SK-N-SH (cell line): ENCODE results near the gene MRGPRE. TPM values are rescaled to one million over a fixed set of nuclear protein-coding genes. Genes with fewer than 3 reads are reported as not detected.

Source experiments
- CTCF ChIA-PET: fragments of 300-600, 350-600 bp; formaldehyde crosslinking; extraction: SDS; loops from one replicate; lab custom pipeline; 2021; lab: Yijun Ruan, JAX
- POLR2A ChIA-PET: fragments of 350-600 bp; sonication (Branson Sonifier 250); formaldehyde crosslinking; extraction: SDS; loops from one replicate; lab custom pipeline; 2020; ENCODE audit warnings: antibody characterized with exemption, inconsistent platforms; lab: Yijun Ruan, JAX
- DNase-seq: peaks from one replicate; pipeline ENCODE4 v3.0.0; 2012
- H2AFZ ChIP-seq: fragments of 200-600 bp; sonication (generic); 2 replicates; pipeline ENCODE4 v1.8.1; 2016; ENCODE audit warnings: antibody characterized with exemption, mild to moderate bottlenecking, low read depth
- H3F3A ChIP-seq: fragments of 200-600 bp; sonication (generic); replicated peaks from 2 replicates; pipeline ENCODE3; 2016; ENCODE audit warnings: antibody characterized with exemption, mild to moderate bottlenecking; ENCODE audit not compliant: insufficient read depth
- H3K27ac ChIP-seq, 2 experiments: fragments of 200-500 bp in 1 of 2; fragments of 200-600 bp in 1 of 2; sonication (Bioruptor generic) in 1 of 2; sonication (generic), shearing (Covaris generic) in 1 of 2; 2 replicates each; pipeline versions ENCODE4 v1.5.1 to v1.6.1; 2014 to 2016; ENCODE audit warnings: low read depth in 2 of 2, inconsistent platforms in 1 of 2, low read length in 1 of 2, mild to moderate bottlenecking in 1 of 2, mixed read lengths in 1 of 2
- H3K27me3 ChIP-seq: fragments of 200-600 bp; sonication (generic), shearing (Covaris generic); 2 replicates; pipeline ENCODE4 v1.6.1; 2016; ENCODE audit warnings: mixed run types; ENCODE audit not compliant: insufficient read depth
- H3K36me3 ChIP-seq, 2 experiments: fragments of 200-500 bp in 1 of 2; fragments of 200-600 bp in 1 of 2; sonication (Bioruptor generic) in 1 of 2; sonication (generic) in 1 of 2; replicated peaks in 1 of 2; 2 replicates each; pipeline versions ENCODE3 to v1.5.1; 2014 to 2016; ENCODE audit warnings: low read length in 1 of 2, mild to moderate bottlenecking in 1 of 2; ENCODE audit not compliant: insufficient read depth in 2 of 2, control insufficient read depth in 1 of 2
- H3K4me1 ChIP-seq, 2 experiments: fragments of 200-500 bp in 1 of 2; fragments of 200-600 bp in 1 of 2; sonication (Bioruptor generic) in 1 of 2; sonication (generic), shearing (Covaris generic) in 1 of 2; 2 replicates each; pipeline versions ENCODE4 v1.5.1 to v1.6.1; 2014 to 2016; ENCODE audit warnings: low read depth in 1 of 2, low read length in 1 of 2, mixed run types in 1 of 2; ENCODE audit not compliant: insufficient read depth in 2 of 2, control insufficient read depth in 1 of 2
- H3K4me2 ChIP-seq: fragments of 200-600 bp; sonication (generic), shearing (Covaris generic); 2 replicates; pipeline ENCODE4 v1.6.1; 2017; ENCODE audit warnings: mixed run types
- H3K4me3 ChIP-seq, 2 experiments: fragments of 200-500 bp in 1 of 2; fragments of 200-600 bp in 1 of 2; sonication (Bioruptor generic) in 1 of 2; sonication (generic), shearing (Covaris generic) in 1 of 2; 2 replicates each; pipeline versions ENCODE4 v1.5.1 to v1.8.1; 2014 to 2016; ENCODE audit warnings: low read depth in 2 of 2, inconsistent platforms in 1 of 2, low read length in 1 of 2, mild to moderate bottlenecking in 1 of 2, mixed read lengths in 1 of 2, moderate library complexity in 1 of 2
- H3K79me2 ChIP-seq: fragments of 200-600 bp; sonication (generic); 2 replicates; pipeline ENCODE4 v1.8.1; 2017; ENCODE audit warnings: mild to moderate bottlenecking; ENCODE audit not compliant: insufficient read depth
- H3K9ac ChIP-seq: fragments of 200-600 bp; sonication (generic); 2 replicates; pipeline ENCODE4 v1.6.1; 2017; ENCODE audit warnings: mixed run types
- H3K9me2 ChIP-seq: fragments of 200-600 bp; sonication (generic); 2 replicates; pipeline ENCODE4 v1.6.1; 2017; ENCODE audit warnings: mixed run types
- H3K9me3 ChIP-seq: fragments of 200-600 bp; sonication (generic); 2 replicates; pipeline ENCODE4 v1.6.1; 2017; ENCODE audit warnings: mixed run types, mild to moderate bottlenecking, moderate library complexity
- H4K20me1 ChIP-seq: fragments of 200-600 bp; sonication (generic); 2 replicates; pipeline ENCODE4 v1.6.1; 2017; ENCODE audit warnings: mild to moderate bottlenecking, mixed run types; ENCODE audit not compliant: insufficient read depth
- EP300 ChIP-seq, 2 experiments: IDR thresholded peaks; 2 replicates each; pipeline versions ENCODE4 v1.4.0 to v1.6.1; 2012; ENCODE audit warnings: borderline replicate concordance in 1 of 2, low read depth in 1 of 2, low read length in 1 of 2
- EZH2phosphoT487 ChIP-seq: fragments of 200-600 bp; sonication (generic); IDR thresholded peaks from 2 replicates; pipeline ENCODE4 v1.6.1; 2017; ENCODE audit warnings: low read depth, mixed run types, mild to moderate bottlenecking, antibody characterized with exemption, moderate library complexity, borderline replicate concordance
- FOSL2 ChIP-seq: IDR thresholded peaks from 2 replicates; pipeline ENCODE4 v1.4.0; 2012; ENCODE audit warnings: low read depth, mild to moderate bottlenecking, moderate library complexity, borderline replicate concordance
- GABPA ChIP-seq: IDR thresholded peaks from 2 replicates; pipeline ENCODE4 v1.4.0; 2012; ENCODE audit warnings: low read depth, mild to moderate bottlenecking
- JUND ChIP-seq: IDR thresholded peaks from 2 replicates; pipeline ENCODE4 v1.4.0; 2012
- MAX ChIP-seq: IDR thresholded peaks from 2 replicates; pipeline ENCODE4 v1.4.0; 2012; ENCODE audit warnings: low read depth
- POLR2AphosphoS5 ChIP-seq: IDR thresholded peaks from 2 replicates; pipeline ENCODE4 v1.6.1; 2012; ENCODE audit warnings: low read depth, low read length
- REST ChIP-seq: IDR thresholded peaks from 2 replicates; pipeline ENCODE4 v1.6.1; 2012; ENCODE audit warnings: mild to moderate bottlenecking, low read depth, low read length, moderate library complexity
- RXRA ChIP-seq: IDR thresholded peaks from 2 replicates; pipeline ENCODE4 v1.4.0; 2012; ENCODE audit warnings: low read depth, mild to moderate bottlenecking, borderline replicate concordance
- TAF1 ChIP-seq: IDR thresholded peaks from 2 replicates; pipeline ENCODE4 v1.6.1; 2012; ENCODE audit warnings: low read depth, mild to moderate bottlenecking, low read length, moderate library complexity, borderline replicate concordance
- USF1 ChIP-seq: IDR thresholded peaks from 2 replicates; pipeline ENCODE4 v1.4.0; 2012; ENCODE audit warnings: low read depth, borderline replicate concordance
- USF2 ChIP-seq: fragments of 150-350 bp; IDR thresholded peaks from 2 replicates; pipeline ENCODE4 v1.6.1; 2017; ENCODE audit warnings: antibody characterized with exemption, low read length, low read depth, borderline replicate concordance
- YY1 ChIP-seq: IDR thresholded peaks from 2 replicates; pipeline ENCODE4 v1.4.0; 2012; ENCODE audit warnings: low read depth, mild to moderate bottlenecking
- WGBS: methylation state at CpG from one replicate; pipeline ENCODE4 v1.1.6; 2017; ENCODE audit warnings: low lambda C conversion rate; 5-methylcytosine and 5-hydroxymethylcytosine counted together
- polyA plus RNA-seq, 3 experiments: library from polyadenylated mRNA; depleted of rRNA; stranded (reverse); fragments of >200 nt; gene quantifications; 2 replicates each; pipeline ENCODE4 v1.2.3, GENCODE V29; 2012

Gene MRGPRE
- polyA plus RNA-seq, 1 of the 3 experiments (the other 2 are of a cell fraction) = not detected

GRCh38 chr11:3215346-3216026, 16.7 kb downstream of the MRGPRE start:
- no peak for DNase-seq
- POLR2A ChIA-PET = no interaction called here
- Histone ChIP-seq H3K4me1 (no peaks in the 10 kb centered on the region; a peak in 1 of 4 replicates), H3F3A (no peaks in the 10 kb centered on the region), H3K4me2 (no peak overlapping the region), H3K79me2 (no peaks in the 10 kb centered on the region), H3K9me3 (peaks cover 5% of the 10 kb centered on the region; the same call in 1 of the 2 replicates), H3K27ac (no peak overlapping the region), H4K20me1 (no peaks in the 10 kb centered on the region), H2AFZ (no peak overlapping the region), H3K9me2 (no peaks in the 10 kb centered on the region), H3K9ac (no peak overlapping the region), H3K4me3 (no peak overlapping the region), H3K36me3 (no peaks in the 10 kb centered on the region), H3K27me3 (no peaks in the 10 kb centered on the region)
- CTCF ChIA-PET = interaction anchor here (0.9 to 6.0 kb wide), 14 partner anchors 12 to 328 kb away, joined by 3 to 48 read pairs (median 6); no protein-coding TSS in a partner anchor
- WGBS = 58% methylated on average over 6 of the region's 17 CpGs
- TF ChIP-seq USF1 = no peak
- TF ChIP-seq TAF1 = no peak
- TF ChIP-seq YY1 = no peak
- TF ChIP-seq EZH2phosphoT487 = no peak
- no peak for TF ChIP-seq USF2
- no peak for TF ChIP-seq MAX
- TF ChIP-seq JUND = no peak
- TF ChIP-seq POLR2AphosphoS5 = no peak
- no peak for TF ChIP-seq EP300 (IDR thresholded peaks at IDR 0.05; ENCODE audit: borderline replicate concordance in 1 of 2, low read depth in 1 of 2, low read length in 1 of 2)
- no peak for TF ChIP-seq FOSL2
- TF ChIP-seq GABPA = no peak
- no peak for TF ChIP-seq RXRA
- TF ChIP-seq REST = no peak
